Endothelial cell of umbilical vein (primary cell): Measurements from ENCODE around the gene PRICKLE4. TPM values are rescaled to one million over a fixed set of nuclear protein-coding genes. Genes with fewer than 3 reads are reported as not detected.

Experiments used
- BruUV-seq: library from RNA; stranded (reverse); fragments of 400-500 nt; replicated peaks from 2 replicates; lab custom pipeline; 2021; lab: Mats Ljungman, UMichigan
- CTCF ChIA-PET: fragments of 300-600, 350-600 bp; sonication (Branson Sonifier 250); formaldehyde crosslinking; loops from one replicate; lab custom pipeline; 2021; ENCODE audit warnings: antibody characterized with exemption, inconsistent platforms; lab: Charles Lee
- POLR2A ChIA-PET: fragments of 300-600, 350-600 bp; sonication (Branson Sonifier 250); formaldehyde crosslinking; loops from one replicate; lab custom pipeline; 2021; ENCODE audit warnings: antibody characterized with exemption, inconsistent platforms; lab: Charles Lee
- DNase-seq: peaks from one replicate; pipeline ENCODE4 v3.0.0-alpha.2; 2011; ENCODE audit warnings: low read depth, low spot score
- FAIRE-seq: peaks from 2 replicates; lab custom pipeline; 2011; peaks lifted over from hg19 to GRCh38; lab: Jason Lieb, UNC
- H2AFZ ChIP-seq: 2 replicates; pipeline ENCODE4 v1.6.0; 2012; ENCODE audit warnings: low read depth, low read length, control low read depth, inconsistent platforms
- H3K27ac ChIP-seq: 2 replicates; pipeline ENCODE4 v1.5.1; 2011; ENCODE audit warnings: low read depth, mild to moderate bottlenecking, control low read depth, low read length, moderate library complexity; ENCODE audit not compliant: insufficient read depth
- H3K27me3 ChIP-seq, 2 experiments: 2 replicates each; pipeline versions ENCODE4 v1.6.0 to v1.6.1; 2011; ENCODE audit warnings: low read length in 2 of 2, mixed read lengths in 1 of 2; ENCODE audit not compliant: control insufficient read depth in 2 of 2, insufficient read depth in 2 of 2
- H3K36me3 ChIP-seq, 2 experiments: 2 replicates in 1 of 2; 3 replicates in 1 of 2; pipeline ENCODE4 v1.5.1; 2011; ENCODE audit warnings: low read length in 2 of 2, mild to moderate bottlenecking in 1 of 2, moderate library complexity in 1 of 2; ENCODE audit not compliant: control insufficient read depth in 2 of 2, insufficient read depth in 2 of 2; ENCODE audit errors: extremely low read depth in 1 of 2
- H3K4me1 ChIP-seq: 3 replicates; pipeline ENCODE4 v1.5.1; 2011; ENCODE audit warnings: mild to moderate bottlenecking, low read length; ENCODE audit not compliant: control insufficient read depth, insufficient read depth; ENCODE audit errors: extremely low read depth
- H3K4me2 ChIP-seq: 2 replicates; pipeline ENCODE4 v1.6.1; 2011; ENCODE audit warnings: low read length, control low read depth, mixed read lengths; ENCODE audit not compliant: insufficient read depth
- H3K4me3 ChIP-seq, 3 experiments: fragments of 200-600 bp in 1 of 3; sonication (generic), shearing (Covaris generic) in 1 of 3; replicated peaks in 1 of 3; 2 replicates each; pipeline ENCODE4 v1.5.1; 2011 to 2016; ENCODE audit warnings: control low read depth in 3 of 3, low read length in 3 of 3, mild to moderate bottlenecking in 2 of 3, inconsistent platforms in 1 of 3, low read depth in 1 of 3, moderate library complexity in 1 of 3; ENCODE audit not compliant: insufficient read depth in 1 of 3
- H3K79me2 ChIP-seq: 2 replicates; pipeline ENCODE4 v1.6.0; 2012; ENCODE audit warnings: low read length, inconsistent platforms; ENCODE audit not compliant: control insufficient read depth, insufficient read depth
- H3K9ac ChIP-seq: replicated peaks from 2 replicates; pipeline ENCODE3; 2011; ENCODE audit warnings: low read length, control low read depth; ENCODE audit not compliant: insufficient read depth; ENCODE audit errors: extremely low read depth
- H3K9me1 ChIP-seq: replicated peaks from 3 replicates; pipeline ENCODE4 v1.6.0; 2011; ENCODE audit warnings: mild to moderate bottlenecking, low read length; ENCODE audit not compliant: control insufficient read depth, insufficient read depth; ENCODE audit errors: extremely low read depth
- H3K9me3 ChIP-seq: replicated peaks from 2 replicates; pipeline ENCODE4 v1.5.1; 2012; ENCODE audit warnings: low read length, inconsistent platforms; ENCODE audit not compliant: control insufficient read depth, insufficient read depth
- H4K20me1 ChIP-seq: replicated peaks from 2 replicates; pipeline ENCODE3; 2011; ENCODE audit warnings: mild to moderate bottlenecking, low read length; ENCODE audit not compliant: control insufficient read depth, insufficient read depth; ENCODE audit errors: extremely low read depth
- EZH2 ChIP-seq: IDR thresholded peaks from 2 replicates; pipeline ENCODE4 v1.6.1; 2012; ENCODE audit warnings: borderline replicate concordance, low read depth, mild to moderate bottlenecking, moderate library complexity, low read length, inconsistent platforms; ENCODE audit not compliant: severe bottlenecking
- FOS ChIP-seq: IDR thresholded peaks from 2 replicates; pipeline ENCODE4 v1.6.1; 2011; ENCODE audit warnings: mild to moderate bottlenecking, low read length, moderate library complexity, borderline replicate concordance; ENCODE audit not compliant: insufficient read depth
- GATA2 ChIP-seq: IDR thresholded peaks from 2 replicates; pipeline ENCODE4 v1.7.0; 2011; ENCODE audit warnings: low read depth, mild to moderate bottlenecking, moderate library complexity, mixed read lengths, low read length; ENCODE audit not compliant: insufficient read length, insufficient read depth
- JUN ChIP-seq: IDR thresholded peaks from 2 replicates; pipeline ENCODE4 v1.6.1; 2011; ENCODE audit warnings: borderline replicate concordance, low read depth; ENCODE audit not compliant: insufficient read length, insufficient read depth
- MYC ChIP-seq: IDR thresholded peaks from one replicate; pipeline ENCODE4 v1.6.1; 2011; ENCODE audit warnings: mild to moderate bottlenecking, low read depth, low read length
- POLR2A ChIP-seq: IDR thresholded peaks from 2 replicates; pipeline ENCODE4 v1.6.1; 2012; ENCODE audit warnings: low read depth, mild to moderate bottlenecking, control low read depth, low read length
- POLR2AphosphoS5 ChIP-seq: IDR thresholded peaks from 2 replicates; pipeline ENCODE4 v1.6.1; 2012; ENCODE audit warnings: low read depth, mild to moderate bottlenecking, control low read depth, low read length, moderate library complexity; ENCODE audit not compliant: insufficient read depth
- dilution Hi-C: fragments of 300-500 bp; cut with MboI; formaldehyde crosslinking; loops from one replicate; pipeline ENCODE4 v1.15.0; 2019; ENCODE audit warnings: low sequenced_read_pairs; ENCODE audit not compliant: extremely low pct_ligation_motif_present
- intact Hi-C: fragments of 100-400 bp; cut with micrococcal nuclease; formaldehyde crosslinking; loops from one replicate; pipeline ENCODE4 v1.10.0; 2022
- polyA plus RNA-seq, 4 experiments: library from polyadenylated mRNA; depleted of rRNA in 3 of 4; stranded (reverse) in 3 of 4; unstranded in 1 of 4; fragments of >200 nt; gene quantifications; 2 replicates each; pipeline versions ENCODE4 v1.2.1 to v1.2.3, GENCODE V29; 2011 to 2012; ENCODE audit warnings: missing spikeins in 1 of 4
- total RNA-seq: library from RNA; stranded (reverse); gene quantifications from 2 replicates; pipeline ENCODE4 v1.2.3, GENCODE V29; 2021
- TF ChIP-seq, protein P1 (sequence below): IDR thresholded peaks from 2 replicates; pipeline ENCODE4 v1.6.1; 2011; ENCODE audit not compliant: insufficient read depth, insufficient read length
- TF ChIP-seq, protein P2 (sequence below), 2 donors: IDR thresholded peaks; 1 replicate in 1 of 2; 2 replicates in 1 of 2; pipeline ENCODE4 v1.5.1; 2011; ENCODE audit warnings: low read length in 2 of 2, mild to moderate bottlenecking in 2 of 2, moderate library complexity in 2 of 2, control low read depth in 1 of 2, inconsistent platforms in 1 of 2, low read depth in 1 of 2; ENCODE audit not compliant: insufficient read depth in 1 of 2; ENCODE audit errors: extremely low read depth in 1 of 2

The PRICKLE4 gene
- total and polyA plus RNA-seq, 2 donors (not counting 3 experiments of a cell fraction or from before 2014, with no cell fraction given) = 1.0 to 3.3 TPM

DNA sequence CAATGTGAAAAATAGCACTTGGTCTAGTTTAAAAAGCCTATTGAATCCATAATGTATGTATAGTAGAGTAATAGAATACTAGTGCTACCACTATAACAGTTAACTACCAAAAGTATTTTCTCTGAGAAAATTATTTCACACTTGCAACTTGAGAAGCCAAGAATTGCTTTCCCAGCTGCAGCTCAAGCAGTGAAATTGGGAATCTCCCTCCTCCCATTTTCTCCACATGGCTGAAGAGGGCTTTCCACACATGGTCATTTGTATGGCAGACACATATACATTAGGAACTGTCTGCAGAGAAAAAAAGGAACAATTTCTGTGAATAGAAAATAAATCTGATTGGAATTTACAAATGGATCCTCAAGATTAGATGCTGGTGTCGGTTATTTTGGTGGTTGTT, 41.4 kb downstream of the PRICKLE4 start:
- no peaks in the 10 kb centered on the region for H3K27me3 ChIP-seq
- no peaks in the 10 kb centered on the region for H3K9me1 ChIP-seq
- no peak overlapping the region for H3K9ac ChIP-seq
- H3K9me3 ChIP-seq = no peaks in the 10 kb centered on the region
- POLR2A ChIA-PET = no interaction called here
- no peak overlapping the region for H2AFZ ChIP-seq
- no peak overlapping the region for H3K4me2 ChIP-seq
- DNase-seq = no peak
- H3K36me3 ChIP-seq = no peaks in the 10 kb centered on the region
- peaks cover 18% of the 10 kb centered on the region for H3K4me1 ChIP-seq
- no peaks in the 10 kb centered on the region for H3K79me2 ChIP-seq
- no peak overlapping the region for H3K4me3 ChIP-seq
- CTCF ChIA-PET = no interaction called here
- FAIRE-seq = no peak
- TF ChIP-seq EZH2 = no peak
- TF ChIP-seq POLR2AphosphoS5 = no peak
- dilution Hi-C loops = no loop called here
- H4K20me1 ChIP-seq = no peaks in the 10 kb centered on the region
- H3K27ac ChIP-seq = no peak overlapping the region
- intact Hi-C loops = no loop called here
- BruUV-seq = no TSS peak

DNA sequence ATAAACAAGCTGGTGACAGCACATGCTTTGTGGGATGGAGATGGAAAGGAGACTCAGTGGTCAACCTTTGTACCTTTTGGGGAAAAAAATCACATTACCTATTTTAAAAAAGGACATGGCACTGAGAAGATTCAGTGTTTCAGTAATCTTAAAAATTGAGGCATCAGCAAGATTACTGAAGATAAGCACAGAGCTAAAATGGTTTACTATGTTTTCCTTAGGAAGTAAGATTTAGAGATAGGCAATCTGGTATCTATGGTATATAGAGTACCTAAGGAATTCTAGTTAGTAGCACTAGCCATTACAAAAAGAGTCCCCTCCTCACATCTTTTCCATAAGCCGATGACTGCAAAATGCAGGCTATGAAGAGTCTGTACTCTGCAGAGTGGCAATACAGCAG, 42.6 kb downstream of the PRICKLE4 start:
- ChIA-PET CTCF (interaction anchor here (1.1 to 2.5 kb wide), 3 partner anchors 9 to 221 kb away, joined by 4 to 7 read pairs (median 5); no protein-coding TSS in a partner anchor), POLR2A (no interaction called here)
- Histone ChIP-seq H3K4me1 (peaks cover 18% of the 10 kb centered on the region), H3K36me3 (no peaks in the 10 kb centered on the region), H3K27me3 (no peaks in the 10 kb centered on the region), H3K79me2 (no peaks in the 10 kb centered on the region), H3K4me2 (no peak overlapping the region), H2AFZ (no peak overlapping the region), H3K9ac (no peak overlapping the region), H3K4me3 (no peak overlapping the region), H3K27ac (no peak overlapping the region), H4K20me1 (no peaks in the 10 kb centered on the region), H3K9me1 (no peaks in the 10 kb centered on the region), H3K9me3 (no peaks in the 10 kb centered on the region)
- FAIRE-seq (no peak), DNase-seq (no peak)
- intact Hi-C loops = no loop called here
- no TSS peak for BruUV-seq
- TF ChIP-seq, protein P1, sequence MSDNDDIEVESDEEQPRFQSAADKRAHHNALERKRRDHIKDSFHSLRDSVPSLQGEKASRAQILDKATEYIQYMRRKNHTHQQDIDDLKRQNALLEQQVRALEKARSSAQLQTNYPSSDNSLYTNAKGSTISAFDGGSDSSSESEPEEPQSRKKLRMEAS = no peak
- TF ChIP-seq POLR2A = no peak
- no peak for TF ChIP-seq EZH2
- TF ChIP-seq, protein P2, sequence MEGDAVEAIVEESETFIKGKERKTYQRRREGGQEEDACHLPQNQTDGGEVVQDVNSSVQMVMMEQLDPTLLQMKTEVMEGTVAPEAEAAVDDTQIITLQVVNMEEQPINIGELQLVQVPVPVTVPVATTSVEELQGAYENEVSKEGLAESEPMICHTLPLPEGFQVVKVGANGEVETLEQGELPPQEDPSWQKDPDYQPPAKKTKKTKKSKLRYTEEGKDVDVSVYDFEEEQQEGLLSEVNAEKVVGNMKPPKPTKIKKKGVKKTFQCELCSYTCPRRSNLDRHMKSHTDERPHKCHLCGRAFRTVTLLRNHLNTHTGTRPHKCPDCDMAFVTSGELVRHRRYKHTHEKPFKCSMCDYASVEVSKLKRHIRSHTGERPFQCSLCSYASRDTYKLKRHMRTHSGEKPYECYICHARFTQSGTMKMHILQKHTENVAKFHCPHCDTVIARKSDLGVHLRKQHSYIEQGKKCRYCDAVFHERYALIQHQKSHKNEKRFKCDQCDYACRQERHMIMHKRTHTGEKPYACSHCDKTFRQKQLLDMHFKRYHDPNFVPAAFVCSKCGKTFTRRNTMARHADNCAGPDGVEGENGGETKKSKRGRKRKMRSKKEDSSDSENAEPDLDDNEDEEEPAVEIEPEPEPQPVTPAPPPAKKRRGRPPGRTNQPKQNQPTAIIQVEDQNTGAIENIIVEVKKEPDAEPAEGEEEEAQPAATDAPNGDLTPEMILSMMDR (IDR thresholded peaks at IDR 0.05; ENCODE audit: extremely low read depth in 1 of 2, insufficient read depth in 1 of 2, low read depth in 1 of 2, low read length in 2 of 2) = no peak
- no peak for TF ChIP-seq MYC
- no peak for TF ChIP-seq JUN
- no peak for TF ChIP-seq FOS
- TF ChIP-seq GATA2 = no peak
- no peak for TF ChIP-seq POLR2AphosphoS5
- dilution Hi-C loops = no loop called here
